B cell (primary cell): Measurements from ENCODE around the gene PODN. TPM values are rescaled to one million over a fixed set of nuclear protein-coding genes. Genes with fewer than 3 reads are reported as not detected.

Source experiments
- ATAC-seq: fragments of 200-7000 bp; cut with Tn5 transposase; one replicate; pipeline ENCODE4 v1.10.0; 2021; ENCODE audit warnings: low read depth, mild to moderate bottlenecking, moderate number of reproducible peaks, moderate library complexity
- CTCF ChIA-PET: fragments of 350-600 bp; sonication (Branson Sonifier 250); formaldehyde crosslinking; loops from one replicate; lab custom pipeline; 2021; ENCODE audit warnings: antibody characterized with exemption, inconsistent platforms; lab: Charles Lee
- POLR2A ChIA-PET: fragments of 350-600 bp; sonication (Branson Sonifier 250); formaldehyde crosslinking; loops from one replicate; lab custom pipeline; 2021; ENCODE audit warnings: antibody characterized with exemption; lab: Charles Lee
- DNase-seq: peaks from one replicate; pipeline ENCODE4 v3.0.0; 2013
- H2AFZ ChIP-seq: 2 replicates; pipeline ENCODE4 v1.6.1; 2012; ENCODE audit warnings: mild to moderate bottlenecking, low read depth, low read length; ENCODE audit not compliant: insufficient read depth, poor library complexity, severe bottlenecking
- H3K27ac ChIP-seq, 2 donors: 1 replicate in 1 of 2; 2 replicates in 1 of 2; pipeline ENCODE4 v1.5.1; 2012 to 2013; ENCODE audit warnings: low read length in 2 of 2, mild to moderate bottlenecking in 2 of 2, moderate library complexity in 1 of 2
- H3K27me3 ChIP-seq, 4 experiments: fragments of 200-600 bp in 1 of 4; sonication (generic) in 1 of 4; replicated peaks in 1 of 4; 1 replicate in 2 of 4; 2 replicates in 2 of 4; pipeline versions ENCODE4 v1.6.1 to v1.7.0; 2013 to 2016; ENCODE audit warnings: low read length in 3 of 4, mild to moderate bottlenecking in 2 of 4, mixed read lengths in 1 of 4, moderate library complexity in 1 of 4; ENCODE audit not compliant: insufficient read depth in 4 of 4, control insufficient read depth in 3 of 4; ENCODE audit errors: control extremely low read depth in 1 of 4
- H3K36me3 ChIP-seq, 2 experiments: replicated peaks in 1 of 2; 1 replicate in 1 of 2; 2 replicates in 1 of 2; pipeline versions ENCODE4 v1.6.1 to v1.7.1; 2013; ENCODE audit warnings: low read length in 1 of 2; ENCODE audit not compliant: insufficient read depth in 2 of 2, control insufficient read depth in 1 of 2; ENCODE audit errors: control extremely low read depth in 1 of 2, extremely low read depth in 1 of 2
- H3K4me1 ChIP-seq, 2 donors: fragments of 200-600 bp in 1 of 2; sonication (generic) in 1 of 2; 1 replicate in 1 of 2; 2 replicates in 1 of 2; pipeline versions ENCODE4 v1.5.1 to v1.6.1; 2013 to 2017; ENCODE audit warnings: low read length in 2 of 2; ENCODE audit not compliant: control insufficient read depth in 2 of 2, insufficient read depth in 2 of 2
- H3K4me2 ChIP-seq: replicated peaks from 2 replicates; pipeline ENCODE3; 2012; ENCODE audit warnings: mild to moderate bottlenecking, low read depth, low read length; ENCODE audit not compliant: poor library complexity, severe bottlenecking
- H3K4me3 ChIP-seq, 5 experiments: fragments of 200-600 bp in 1 of 5; sonication (generic) in 1 of 5; 1 replicate in 3 of 5; 2 replicates in 2 of 5; pipeline versions ENCODE4 v1.5.1 to v1.7.0; 2011 to 2016; ENCODE audit warnings: low read length in 4 of 5, mild to moderate bottlenecking in 4 of 5, low read depth in 2 of 5, control low read depth in 1 of 5, moderate library complexity in 1 of 5; ENCODE audit not compliant: insufficient read depth in 1 of 5; ENCODE audit errors: control extremely low read depth in 1 of 5, extremely low read depth in 1 of 5
- H3K79me2 ChIP-seq: fragments of 200-600 bp; sonication (generic); one replicate; pipeline ENCODE4 v1.6.0; 2016; ENCODE audit warnings: low read length; ENCODE audit not compliant: control insufficient read depth, insufficient read depth
- H3K9ac ChIP-seq: fragments of 200-600 bp; sonication (generic); 2 replicates; pipeline ENCODE4 v1.6.1; 2017; ENCODE audit warnings: mild to moderate bottlenecking, low read length, moderate library complexity
- H3K9me3 ChIP-seq, 3 donors: one replicate each; pipeline versions ENCODE4 v1.6.1 to v1.7.1; 2013; ENCODE audit warnings: low read length in 2 of 3; ENCODE audit not compliant: control insufficient read depth in 2 of 3, insufficient read depth in 1 of 3; ENCODE audit errors: control extremely low read depth in 1 of 3
- H4K20me1 ChIP-seq: 2 replicates; pipeline ENCODE4 v1.6.0; 2012; ENCODE audit warnings: mild to moderate bottlenecking, low read length; ENCODE audit not compliant: insufficient read depth, control insufficient read depth, poor library complexity, severe bottlenecking
- H3K27ac Mint-ChIP-seq: one replicate; pipeline ENCODE4 v1.8.0; 2021; ENCODE audit warnings: mixed read lengths
- H3K27me3 Mint-ChIP-seq: one replicate; pipeline ENCODE4 v1.8.0; 2021; ENCODE audit warnings: mixed read lengths
- H3K4me1 Mint-ChIP-seq: one replicate; pipeline ENCODE4 v1.8.0; 2021; ENCODE audit warnings: mixed read lengths
- H3K4me3 Mint-ChIP-seq: one replicate; pipeline ENCODE4 v1.8.0; 2021; ENCODE audit warnings: mixed read lengths
- H3K9me3 Mint-ChIP-seq: one replicate; pipeline ENCODE4 v1.8.0; 2022; ENCODE audit warnings: mixed read lengths; ENCODE audit not compliant: insufficient read depth
- CTCF ChIP-seq: fragments of 200-600 bp; IDR thresholded peaks from one replicate; pipeline ENCODE4 v1.8.0; 2022; ENCODE audit warnings: antibody characterized with exemption, mild to moderate bottlenecking
- EZH2 ChIP-seq: IDR thresholded peaks from 2 replicates; pipeline ENCODE4 v1.6.1; 2012; ENCODE audit warnings: borderline replicate concordance, low read depth, mild to moderate bottlenecking, moderate library complexity, low read length; ENCODE audit not compliant: insufficient read depth, poor library complexity, severe bottlenecking
- WGBS: methylation state at CpG from one replicate; pipeline ENCODE4 v1.1.5; 2013; ENCODE audit warnings: missing lambda C conversion rate; ENCODE audit not compliant: insufficient coverage; 5-methylcytosine and 5-hydroxymethylcytosine counted together
- intact Hi-C: fragments of 100-400 bp; cut with micrococcal nuclease; formaldehyde crosslinking; loops from one replicate; pipeline ENCODE4 v1.10.0; 2022
- polyA plus RNA-seq: library from polyadenylated mRNA; depleted of rRNA; stranded (reverse); fragments of >200 nt; gene quantifications from 2 replicates; pipeline ENCODE4 v1.2.3, GENCODE V29; 2012
- total RNA-seq, 2 donors: library from RNA; stranded (reverse); fragments of 120-200 nt in 1 of 2; gene quantifications; 1 replicate in 1 of 2; 2 replicates in 1 of 2; pipeline versions ENCODE4 v1.2.3 to v1.2.4, GENCODE V29; 2013 to 2022

PODN gene
- total and polyA plus RNA-seq, 2 donors (not counting 1 experiment from before 2014, with no cell fraction given), result not detected

- ChIA-PET POLR2A (no interaction called here), CTCF (no interaction called here)
- 100% methylated on average over 4 of the region's 4 CpGs for WGBS
- no peaks in the 10 kb centered on the region for H4K20me1 ChIP-seq
- no peaks in the 10 kb centered on the region for H3K4me1 ChIP-seq
- H3K36me3 ChIP-seq, result no peaks in the 10 kb centered on the region
- H3K79me2 ChIP-seq, result no peaks in the 10 kb centered on the region
- H3K4me2 ChIP-seq, result no peak overlapping the region
- H3K27me3 ChIP-seq, result no peaks in the 10 kb centered on the region
- H3K4me1 Mint-ChIP-seq, result no peaks in the 10 kb centered on the region
- no peak overlapping the region for H3K9ac ChIP-seq
- intact Hi-C loops, result no loop called here
- H2AFZ ChIP-seq, result no peak overlapping the region
- no peak overlapping the region for H3K4me3 ChIP-seq
- H3K27ac ChIP-seq, result no peak overlapping the region
- ATAC-seq, result no peak
- H3K9me3 ChIP-seq, result no peaks in the 10 kb centered on the region
- no peak for TF ChIP-seq EZH2
- no peak for TF ChIP-seq CTCF
- no peaks in the 10 kb centered on the region for H3K27me3 Mint-ChIP-seq
- H3K27ac Mint-ChIP-seq, result no peak overlapping the region
- no peak for DNase-seq
- no peak overlapping the region for H3K4me3 Mint-ChIP-seq
- no peaks in the 10 kb centered on the region for H3K9me3 Mint-ChIP-seq
These were observed 13.2 kb downstream of the PODN start for GRCh38 chr1:53075206-53075605.

- Histone ChIP-seq H3K4me3 (no peak overlapping the region), H3K27ac (no peak overlapping the region), H3K36me3 (no peaks in the 10 kb centered on the region), H3K4me2 (no peak overlapping the region), H2AFZ (no peak overlapping the region), H3K9ac (no peak overlapping the region), H3K4me1 (no peaks in the 10 kb centered on the region), H3K9me3 (no peaks in the 10 kb centered on the region), H3K27me3 (no peaks in the 10 kb centered on the region), H3K79me2 (no peaks in the 10 kb centered on the region), H4K20me1 (no peaks in the 10 kb centered on the region)
- Mint-ChIP-seq H3K27ac (no peak overlapping the region), H3K9me3 (no peaks in the 10 kb centered on the region), H3K4me1 (no peaks in the 10 kb centered on the region), H3K27me3 (no peaks in the 10 kb centered on the region), H3K4me3 (no peak overlapping the region)
- DNase-seq (no peak), ATAC-seq (no peak)
- CTCF ChIA-PET, result no interaction called here
- WGBS, result 90% methylated on average over 7 of the region's 8 CpGs
- no peak for TF ChIP-seq EZH2
- TF ChIP-seq CTCF, result no peak
- intact Hi-C loops, result no loop called here
- POLR2A ChIA-PET, result no interaction called here
These were observed 13.7 kb downstream of the PODN start for GRCh38 chr1:53075761-53076163.
